Measurements from ENCODE around the gene COL2A1.

The COL2A1 gene

DNA sequence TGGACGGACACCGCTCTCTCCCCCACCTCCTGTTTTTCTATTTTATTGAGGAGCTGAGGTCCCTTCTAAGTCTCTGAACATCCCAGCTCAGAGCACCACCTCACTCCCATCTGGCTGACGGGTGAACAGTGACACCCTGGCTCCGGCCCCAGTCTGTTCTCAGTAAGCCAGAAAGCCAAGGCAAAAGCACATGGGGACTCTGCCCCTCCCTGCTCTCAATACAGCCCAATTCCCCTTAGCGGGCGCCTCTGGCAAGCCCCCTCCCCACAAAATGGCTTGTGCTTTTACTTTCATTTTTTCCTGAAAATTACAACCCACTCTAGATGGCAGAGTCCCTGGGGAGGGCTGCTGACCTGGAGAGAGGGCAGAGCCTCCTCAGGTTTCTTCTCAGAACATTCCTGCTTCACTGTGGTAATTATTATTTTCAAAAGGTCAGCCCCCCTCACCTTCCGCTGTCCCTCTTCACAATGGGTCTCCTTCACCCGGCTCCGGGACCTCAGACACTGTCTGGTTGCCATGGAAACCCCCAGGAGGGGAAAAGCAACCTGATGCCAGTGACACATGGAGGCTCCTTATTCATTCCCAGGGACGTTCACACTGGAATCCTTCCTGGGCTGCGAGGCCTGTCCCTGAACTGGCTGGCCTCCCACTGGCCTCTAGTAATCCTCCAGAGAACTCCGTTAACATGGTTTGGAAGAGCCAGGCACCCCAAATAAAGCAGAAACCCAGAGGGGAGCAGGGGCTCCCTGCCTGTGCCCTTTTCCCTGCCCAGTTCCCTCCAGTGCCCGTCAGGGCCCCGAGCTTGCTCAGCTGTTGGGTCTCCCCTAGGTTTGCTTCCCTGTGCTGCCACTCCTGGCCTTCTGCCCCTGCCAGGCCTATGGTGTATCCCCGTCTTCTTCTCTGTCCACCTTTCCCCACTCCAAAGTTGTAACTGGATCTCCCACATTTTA is 15.9 kb downstream of the COL2A1 start:
- no peaks in the 10 kb centered on the region for H3K9me2 ChIP-seq (ENCODE audit: low read depth, low read length)
- no peak overlapping the region for H2AFZ ChIP-seq (ENCODE audit: low read length)
- H3K27ac ChIP-seq (ENCODE audit: low read depth, low read length, poor library complexity, severe bottlenecking): no peak overlapping the region
- TF ChIP-seq EZH2 (IDR thresholded peaks at IDR 0.05; ENCODE audit: borderline replicate concordance, low read length): no peak
- TF ChIP-seq, protein P1, sequence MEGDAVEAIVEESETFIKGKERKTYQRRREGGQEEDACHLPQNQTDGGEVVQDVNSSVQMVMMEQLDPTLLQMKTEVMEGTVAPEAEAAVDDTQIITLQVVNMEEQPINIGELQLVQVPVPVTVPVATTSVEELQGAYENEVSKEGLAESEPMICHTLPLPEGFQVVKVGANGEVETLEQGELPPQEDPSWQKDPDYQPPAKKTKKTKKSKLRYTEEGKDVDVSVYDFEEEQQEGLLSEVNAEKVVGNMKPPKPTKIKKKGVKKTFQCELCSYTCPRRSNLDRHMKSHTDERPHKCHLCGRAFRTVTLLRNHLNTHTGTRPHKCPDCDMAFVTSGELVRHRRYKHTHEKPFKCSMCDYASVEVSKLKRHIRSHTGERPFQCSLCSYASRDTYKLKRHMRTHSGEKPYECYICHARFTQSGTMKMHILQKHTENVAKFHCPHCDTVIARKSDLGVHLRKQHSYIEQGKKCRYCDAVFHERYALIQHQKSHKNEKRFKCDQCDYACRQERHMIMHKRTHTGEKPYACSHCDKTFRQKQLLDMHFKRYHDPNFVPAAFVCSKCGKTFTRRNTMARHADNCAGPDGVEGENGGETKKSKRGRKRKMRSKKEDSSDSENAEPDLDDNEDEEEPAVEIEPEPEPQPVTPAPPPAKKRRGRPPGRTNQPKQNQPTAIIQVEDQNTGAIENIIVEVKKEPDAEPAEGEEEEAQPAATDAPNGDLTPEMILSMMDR (IDR thresholded peaks at IDR 0.05; ENCODE audit: low read length): no peak
- H3K27me3 ChIP-seq (ENCODE audit: insufficient read depth, low read length): peaks cover 4% of the 10 kb centered on the region; the same call in 1 of the 2 replicates
- no peaks in the 10 kb centered on the region for H3F3A ChIP-seq (ENCODE audit: insufficient read depth, low read length)
- no peak overlapping the region for H3K4me2 ChIP-seq (ENCODE audit: low read length)
- no peaks in the 10 kb centered on the region for H3K9me3 ChIP-seq (ENCODE audit: low read length)
- no peak overlapping the region for H3K4me3 ChIP-seq (ENCODE audit: low read depth, low read length, poor library complexity, severe bottlenecking)
- H3K79me2 ChIP-seq (ENCODE audit: insufficient read depth, low read length): no peaks in the 10 kb centered on the region
- peaks cover 5% of the 10 kb centered on the region for H3K4me1 ChIP-seq (ENCODE audit: insufficient read depth, low read length, severe bottlenecking)
- H3K36me3 ChIP-seq (ENCODE audit: insufficient read depth, low read length): no peaks in the 10 kb centered on the region
- H3K9ac ChIP-seq (ENCODE audit: low read length): no peak overlapping the region
- no peaks in the 10 kb centered on the region for H4K20me1 ChIP-seq (ENCODE audit: insufficient read depth, low read length)

DNA sequence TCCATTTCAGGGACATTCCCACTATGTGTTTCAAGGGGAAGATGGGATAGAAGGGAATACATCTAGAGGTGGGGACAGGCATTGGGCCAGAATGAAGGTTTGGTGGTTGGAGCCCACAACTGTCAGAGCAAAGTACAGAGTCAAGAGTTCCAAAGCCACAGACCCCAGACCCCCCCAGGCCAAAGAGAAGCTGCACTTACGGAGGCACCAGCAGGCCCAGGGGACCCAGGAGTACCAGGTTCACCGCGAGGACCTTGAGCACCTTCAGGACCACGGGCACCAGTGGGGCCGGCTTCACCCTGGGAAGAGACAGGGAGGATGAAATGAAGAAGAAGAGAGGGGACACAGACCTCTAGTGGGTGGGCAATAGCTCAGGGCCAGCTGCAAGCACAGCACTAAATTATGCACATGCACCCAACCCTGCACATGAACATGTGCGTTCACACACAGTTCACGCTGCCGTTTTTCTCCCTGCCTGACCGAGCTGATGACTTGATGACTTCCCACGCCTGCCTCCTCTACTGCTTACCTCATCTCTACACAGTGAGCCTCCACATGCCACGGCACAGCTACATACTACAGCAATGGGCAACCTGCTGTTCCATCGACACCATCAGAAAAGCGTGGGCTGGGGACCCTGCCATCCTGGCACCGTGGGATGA is 16.7 kb downstream of the COL2A1 start:
- H3F3A ChIP-seq (ENCODE audit: insufficient read depth, low read length): no peaks in the 10 kb centered on the region
- H3K79me2 ChIP-seq (ENCODE audit: insufficient read depth, low read length): no peaks in the 10 kb centered on the region
- no peak for TF ChIP-seq EZH2 (IDR thresholded peaks at IDR 0.05; ENCODE audit: borderline replicate concordance, low read length)
- TF ChIP-seq, protein P1 (IDR thresholded peaks at IDR 0.05; ENCODE audit: low read length): no peak
- no peak overlapping the region for H3K27ac ChIP-seq (ENCODE audit: low read depth, low read length, poor library complexity, severe bottlenecking)
- peaks cover 4% of the 10 kb centered on the region; the same call in 1 of the 2 replicates for H3K27me3 ChIP-seq (ENCODE audit: insufficient read depth, low read length)
- H2AFZ ChIP-seq (ENCODE audit: low read length): no peak overlapping the region
- H4K20me1 ChIP-seq (ENCODE audit: insufficient read depth, low read length): no peaks in the 10 kb centered on the region
- H3K4me3 ChIP-seq (ENCODE audit: low read depth, low read length, poor library complexity, severe bottlenecking): no peak overlapping the region
- H3K4me1 ChIP-seq (ENCODE audit: insufficient read depth, low read length, severe bottlenecking): peaks cover 5% of the 10 kb centered on the region
- H3K9me3 ChIP-seq (ENCODE audit: low read length): no peaks in the 10 kb centered on the region
- H3K36me3 ChIP-seq (ENCODE audit: insufficient read depth, low read length): no peaks in the 10 kb centered on the region
- H3K9me2 ChIP-seq (ENCODE audit: low read depth, low read length): no peaks in the 10 kb centered on the region
- H3K4me2 ChIP-seq (ENCODE audit: low read length): no peak overlapping the region
- no peak overlapping the region for H3K9ac ChIP-seq (ENCODE audit: low read length)

DNA sequence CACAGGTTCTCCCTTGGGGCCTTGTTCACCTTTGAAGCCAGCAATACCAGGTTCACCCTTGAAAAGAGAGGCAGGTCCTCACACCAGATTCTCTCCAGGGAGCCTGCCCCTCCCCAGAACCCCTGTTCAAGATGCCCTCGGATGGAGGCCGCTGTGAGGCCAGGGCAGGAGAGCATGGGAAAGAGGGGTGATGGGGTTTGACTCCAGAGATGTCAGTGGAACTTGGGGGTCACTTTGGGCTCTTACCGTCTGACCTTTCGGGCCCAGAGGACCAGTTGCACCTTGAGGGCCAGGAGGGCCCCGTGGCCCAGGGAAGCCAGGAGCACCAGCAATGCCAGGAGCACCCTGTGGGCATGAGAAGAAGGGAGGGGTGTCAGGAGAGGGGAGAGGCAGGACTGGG is 17.4 kb downstream of the COL2A1 start:
- Histone ChIP-seq H3K27me3 (ENCODE audit: insufficient read depth, low read length) (peaks cover 4% of the 10 kb centered on the region; the same call in 1 of the 2 replicates), H3K9me2 (ENCODE audit: low read depth, low read length) (no peaks in the 10 kb centered on the region), H3K36me3 (ENCODE audit: insufficient read depth, low read length) (no peaks in the 10 kb centered on the region), H3F3A (ENCODE audit: insufficient read depth, low read length) (no peaks in the 10 kb centered on the region), H3K4me2 (ENCODE audit: low read length) (no peak overlapping the region), H3K27ac (ENCODE audit: low read depth, low read length, poor library complexity, severe bottlenecking) (no peak overlapping the region), H3K9me3 (ENCODE audit: low read length) (no peaks in the 10 kb centered on the region), H3K4me3 (ENCODE audit: low read depth, low read length, poor library complexity, severe bottlenecking) (no peak overlapping the region), H3K4me1 (ENCODE audit: insufficient read depth, low read length, severe bottlenecking) (peaks cover 5% of the 10 kb centered on the region), H3K9ac (ENCODE audit: low read length) (no peak overlapping the region), H2AFZ (ENCODE audit: low read length) (no peak overlapping the region), H4K20me1 (ENCODE audit: insufficient read depth, low read length) (no peaks in the 10 kb centered on the region), H3K79me2 (ENCODE audit: insufficient read depth, low read length) (no peaks in the 10 kb centered on the region)
- TF ChIP-seq EZH2 (IDR thresholded peaks at IDR 0.05; ENCODE audit: borderline replicate concordance, low read length): no peak
- TF ChIP-seq, protein P1 (IDR thresholded peaks at IDR 0.05; ENCODE audit: low read length): no peak
